ENCODE data around the gene FBXO3.
A peak's percentile ranks its signal among the peaks of the same experiment; 100 is the strongest.

Gene FBXO3

DNA sequence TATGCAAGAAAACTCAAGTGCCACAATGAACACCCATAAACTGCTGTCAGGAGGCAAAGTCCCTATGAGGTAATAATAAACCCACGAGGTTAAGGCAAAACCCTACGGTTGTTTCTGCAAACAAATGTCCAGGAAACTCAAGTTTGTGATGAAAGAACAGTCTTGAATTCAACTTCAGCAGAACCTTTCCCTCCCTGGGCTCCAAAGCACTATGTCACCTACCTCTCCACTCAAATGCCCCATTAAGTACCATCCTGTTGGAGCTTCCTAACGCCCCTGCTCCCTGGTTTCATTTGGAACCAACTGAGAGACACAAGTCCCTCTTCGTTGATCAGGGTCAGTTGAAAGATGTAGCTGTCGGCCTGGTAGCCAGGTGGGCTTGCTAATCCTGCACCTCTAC, 71.1 kb downstream of the FBXO3 start:
- DNase-seq (ENCODE audit: low read depth in 1 of 2, low spot score in 1 of 2): no peak

DNA sequence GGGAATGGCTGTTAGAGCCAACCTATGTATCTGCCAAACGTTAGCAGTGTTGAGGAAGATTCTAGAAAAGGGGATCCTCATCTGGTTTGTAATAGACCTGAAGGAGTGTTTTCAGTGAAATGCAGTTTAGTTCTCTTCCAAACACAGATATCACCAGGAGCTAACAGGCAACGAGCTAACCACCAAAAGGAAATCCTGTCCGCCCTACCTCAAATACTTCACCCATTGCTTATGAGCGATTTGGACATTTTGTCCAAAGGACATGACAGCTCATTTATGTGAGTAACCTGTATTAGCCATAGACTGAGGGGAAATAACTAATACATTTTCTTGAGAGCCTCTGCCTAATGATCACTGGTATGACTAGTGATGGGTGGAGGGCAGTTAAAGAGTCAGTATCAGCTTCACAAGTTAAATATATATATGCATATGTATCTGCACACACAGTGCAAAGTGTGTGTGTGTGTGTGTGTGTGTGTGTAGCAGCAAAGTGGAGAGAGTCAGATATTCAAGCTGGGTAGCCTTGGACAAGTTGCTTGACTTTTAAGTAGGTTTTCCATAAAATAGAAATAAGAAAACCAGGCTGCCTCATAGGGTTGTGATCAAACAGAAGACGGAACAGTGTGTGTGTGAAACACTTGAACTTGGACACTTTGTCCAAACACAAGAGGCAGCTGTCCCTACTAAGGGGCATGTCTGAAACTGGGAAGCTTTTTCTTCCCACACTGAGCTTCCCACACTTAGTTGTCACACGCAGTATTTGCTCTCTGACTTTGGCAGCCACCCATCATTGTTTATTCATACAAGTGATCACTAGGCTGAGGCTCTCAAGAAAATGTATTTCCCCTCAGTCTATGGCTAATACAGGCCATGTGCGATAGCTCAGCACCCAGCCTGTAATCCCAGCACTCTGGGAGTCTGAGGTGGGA, 72.8 kb downstream of the FBXO3 start:
- DNase-seq (ENCODE audit: low read depth in 1 of 2, low spot score in 1 of 2): no peak

DNA sequence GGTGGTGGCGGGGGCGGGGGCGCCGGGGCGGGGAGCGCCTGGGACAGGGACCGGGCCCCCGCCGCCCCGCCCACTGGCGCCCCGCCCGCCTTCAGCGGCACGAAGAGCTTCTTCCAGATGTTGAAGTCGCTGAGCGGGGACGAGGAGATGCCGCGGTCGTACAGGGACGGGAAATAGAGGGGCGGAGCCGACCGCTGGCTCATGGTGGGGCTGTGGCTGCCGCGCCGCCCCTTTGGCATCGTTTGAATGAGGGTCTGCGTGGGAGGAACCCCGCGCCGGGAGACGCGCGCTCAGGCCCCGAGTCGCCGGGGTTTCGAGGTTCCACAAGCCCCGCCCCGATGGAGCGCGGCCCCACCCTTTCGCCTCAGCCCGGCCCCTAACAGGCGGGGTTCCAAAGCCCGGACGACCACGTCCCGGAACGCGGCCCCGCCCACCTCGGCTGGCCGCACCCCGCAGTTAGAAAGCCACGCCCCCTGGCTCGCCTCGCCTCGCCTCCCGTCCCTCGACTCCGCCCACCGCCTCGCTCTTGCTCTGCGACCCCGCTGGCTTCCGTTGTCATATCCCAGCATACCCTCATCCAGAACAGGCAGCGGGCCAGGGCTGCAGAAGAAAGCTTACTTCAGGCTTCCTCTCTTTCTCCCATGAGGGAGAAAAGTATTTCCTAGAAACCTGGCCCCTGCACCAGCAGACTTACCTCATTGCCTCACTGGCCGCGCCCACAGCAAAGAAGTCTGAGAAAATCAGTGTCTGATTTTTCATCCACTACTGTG, 73.6 kb downstream of the FBXO3 start, which contains the start of gene C11orf91:
TSS of gene C11orf91 (minus strand) at position 325 of the 770 bp plus-strand sequence. CDS start at position 239, 86 bp downstream.
- DNase-seq (ENCODE audit: low read depth in 1 of 2, low spot score in 1 of 2): peak; percentile 90 to 91

DNA sequence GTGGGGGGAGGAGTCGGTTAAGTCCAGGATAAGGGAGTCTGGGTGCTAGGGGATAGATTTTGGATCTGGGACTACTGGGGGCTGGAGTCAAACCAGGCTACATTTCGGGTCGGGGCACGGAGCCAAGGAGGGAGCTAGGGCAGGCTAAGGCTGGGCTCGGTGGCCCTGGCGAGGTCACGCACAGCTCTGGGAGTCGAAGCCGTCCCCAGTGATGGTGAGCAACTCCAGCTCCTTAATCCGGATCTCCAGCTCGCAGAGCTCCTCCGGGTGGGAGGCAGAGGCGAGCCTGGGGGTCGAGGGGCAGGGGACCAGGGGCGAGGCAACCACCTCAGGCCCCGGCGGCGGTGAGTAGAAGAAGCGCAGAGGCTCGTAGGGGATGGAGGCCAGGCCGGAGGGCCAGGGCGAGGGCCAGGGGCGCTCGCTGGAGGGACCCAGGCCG, 74.2 kb downstream of the FBXO3 start:
- DNase-seq (ENCODE audit: low read depth in 1 of 2, low spot score in 1 of 2): no peak

DNA sequence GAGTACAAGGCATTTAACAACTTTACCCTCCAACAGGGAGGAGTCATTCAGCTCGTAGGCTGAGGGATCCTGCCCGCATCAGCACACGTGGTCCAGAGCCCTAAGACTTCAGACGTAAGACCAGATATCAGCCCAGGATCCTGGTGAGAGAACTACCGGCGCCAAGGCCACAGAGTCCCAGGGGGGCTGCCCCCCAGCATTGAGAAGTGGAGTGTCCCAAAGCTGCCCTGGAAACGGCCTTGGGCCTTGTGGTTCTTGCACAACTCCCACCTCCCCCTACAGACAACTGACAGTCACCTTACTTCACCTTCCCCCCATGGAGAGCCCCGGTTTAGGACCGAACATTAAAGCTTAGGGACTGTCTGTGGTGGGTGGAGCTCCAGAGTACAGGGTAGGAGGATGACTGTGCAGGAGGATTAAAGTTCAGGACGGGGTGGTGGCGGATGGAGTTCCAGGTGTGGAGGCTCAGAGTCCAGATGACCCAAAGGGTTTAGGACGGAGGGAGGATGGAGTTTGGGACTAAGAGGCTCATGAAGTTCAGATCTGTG, 74.7 kb downstream of the FBXO3 start:
- DNase-seq (ENCODE audit: low read depth in 1 of 2, low spot score in 1 of 2): no peak

DNA sequence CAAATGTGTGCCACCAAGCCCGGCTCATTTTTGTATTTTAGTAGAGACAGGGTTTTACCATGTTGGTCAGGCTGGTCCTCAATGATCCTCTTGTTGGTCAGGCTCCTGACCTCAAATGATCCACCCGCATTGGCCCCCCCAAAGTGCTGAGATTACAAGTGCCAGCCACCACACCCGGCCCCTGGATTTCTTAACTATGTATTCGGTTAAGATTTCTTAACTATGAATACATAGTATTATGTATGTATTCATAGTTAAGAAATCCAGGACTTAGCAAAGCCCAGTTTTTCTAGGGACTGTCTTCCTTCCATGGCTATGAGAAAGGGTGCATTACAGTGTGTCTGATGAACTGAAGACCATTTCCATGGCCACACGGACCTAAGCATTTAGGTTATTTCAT, 75.4 kb downstream of the FBXO3 start:
- no peak for DNase-seq (ENCODE audit: low read depth in 1 of 2, low spot score in 1 of 2)

DNA sequence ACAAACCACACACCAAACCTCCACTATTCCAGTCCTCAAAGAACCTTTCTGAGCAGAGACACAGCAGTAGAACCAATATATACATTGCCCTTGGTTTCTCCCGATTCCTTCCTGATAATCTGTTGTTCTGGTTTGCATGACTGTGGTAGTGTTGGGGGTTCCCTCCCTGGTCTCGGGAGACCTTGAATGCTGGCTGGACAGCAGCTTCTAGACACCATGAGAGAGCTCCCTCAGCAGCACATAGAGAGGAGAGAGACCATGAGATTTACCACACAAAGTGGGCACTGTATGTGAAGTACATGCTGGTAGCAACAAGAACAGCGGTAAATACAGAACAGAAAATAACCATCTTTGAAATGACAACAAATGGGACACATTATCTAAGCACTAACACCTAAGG, 76.3 kb downstream of the FBXO3 start:
- DNase-seq (ENCODE audit: low read depth in 1 of 2, low spot score in 1 of 2): no peak

DNA sequence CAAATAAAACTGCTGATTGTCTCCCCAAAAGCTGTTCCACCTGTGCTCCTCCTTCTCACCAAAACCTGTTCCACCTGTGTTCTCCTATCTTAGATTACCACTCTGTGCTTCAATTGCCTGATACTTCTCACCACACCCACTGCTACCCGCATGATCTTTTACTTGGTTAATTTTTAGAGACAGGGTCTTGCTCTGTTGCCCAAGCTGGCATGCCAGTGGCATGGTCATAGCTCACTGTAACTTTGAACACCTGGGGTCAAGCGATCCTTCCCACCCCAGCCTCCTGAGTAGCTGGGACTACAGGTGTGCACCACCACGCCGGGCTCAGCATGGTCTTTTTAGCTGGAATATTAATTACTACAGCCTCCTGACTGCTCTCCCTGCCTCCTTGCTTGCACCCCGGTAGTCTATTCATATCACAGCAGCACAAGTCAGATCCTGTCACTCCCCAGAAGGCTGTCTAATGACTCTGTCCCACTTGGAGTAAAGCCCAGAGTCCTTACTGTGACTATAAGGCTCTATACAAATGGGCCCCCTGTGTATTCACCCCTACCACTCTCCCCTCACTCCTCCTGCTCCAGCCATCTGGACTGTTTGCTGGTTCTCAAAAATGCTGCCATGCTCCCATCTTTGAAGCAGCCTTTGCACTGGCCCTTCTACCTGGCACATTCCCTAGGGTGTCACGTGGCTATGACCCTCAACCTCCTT, 77.2 kb downstream of the FBXO3 start:
- DNase-seq (ENCODE audit: low read depth in 1 of 2, low spot score in 1 of 2): no peak

DNA sequence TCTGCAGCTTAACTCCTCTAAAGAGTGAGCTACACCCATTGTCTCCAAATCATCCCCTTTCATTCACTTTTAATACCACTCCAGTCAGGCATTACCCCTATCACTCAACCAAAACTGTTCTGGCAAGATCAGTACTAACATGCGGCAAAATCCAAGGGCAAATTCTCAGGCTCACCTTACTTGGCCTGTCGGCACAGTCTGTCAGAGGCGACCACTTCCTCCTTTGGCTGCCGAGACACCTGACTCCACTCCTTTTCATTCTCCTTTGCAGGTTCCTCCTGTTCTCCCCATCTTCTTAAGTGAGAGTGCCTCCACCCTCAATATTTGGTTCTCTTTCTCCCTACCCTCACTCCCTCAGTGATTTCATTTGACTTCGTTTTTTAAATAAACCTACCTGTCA, 77.9 kb downstream of the FBXO3 start:
- DNase-seq (ENCODE audit: low read depth in 1 of 2, low spot score in 1 of 2): no peak

DNA sequence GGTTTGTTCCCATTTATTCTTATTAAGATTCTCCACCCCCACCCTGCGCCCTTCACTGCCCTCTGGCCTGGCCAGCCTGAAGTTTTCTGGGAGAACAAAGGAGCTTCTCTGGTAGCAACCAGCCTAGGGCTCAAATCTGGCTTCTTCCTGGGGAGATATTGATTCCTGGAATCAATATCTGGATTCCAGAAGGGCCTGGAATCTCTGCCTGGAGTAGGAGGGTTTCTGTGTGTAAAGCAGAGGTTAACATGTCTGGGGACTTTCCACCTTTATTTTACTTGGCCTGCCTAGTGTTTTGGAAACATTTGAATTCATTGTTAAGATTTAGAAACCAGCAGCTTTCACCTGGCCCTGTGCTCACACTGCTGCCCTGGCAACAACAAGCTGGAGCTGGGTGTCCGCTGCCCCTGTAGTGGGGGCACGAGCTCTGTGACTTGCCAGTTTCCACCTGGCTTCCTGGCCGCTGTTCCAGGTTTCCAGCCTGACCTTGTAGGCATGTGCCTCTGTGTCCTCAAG, 79.2 kb downstream of the FBXO3 start:
- no peak for DNase-seq (ENCODE audit: low read depth in 1 of 2, low spot score in 1 of 2)

DNA sequence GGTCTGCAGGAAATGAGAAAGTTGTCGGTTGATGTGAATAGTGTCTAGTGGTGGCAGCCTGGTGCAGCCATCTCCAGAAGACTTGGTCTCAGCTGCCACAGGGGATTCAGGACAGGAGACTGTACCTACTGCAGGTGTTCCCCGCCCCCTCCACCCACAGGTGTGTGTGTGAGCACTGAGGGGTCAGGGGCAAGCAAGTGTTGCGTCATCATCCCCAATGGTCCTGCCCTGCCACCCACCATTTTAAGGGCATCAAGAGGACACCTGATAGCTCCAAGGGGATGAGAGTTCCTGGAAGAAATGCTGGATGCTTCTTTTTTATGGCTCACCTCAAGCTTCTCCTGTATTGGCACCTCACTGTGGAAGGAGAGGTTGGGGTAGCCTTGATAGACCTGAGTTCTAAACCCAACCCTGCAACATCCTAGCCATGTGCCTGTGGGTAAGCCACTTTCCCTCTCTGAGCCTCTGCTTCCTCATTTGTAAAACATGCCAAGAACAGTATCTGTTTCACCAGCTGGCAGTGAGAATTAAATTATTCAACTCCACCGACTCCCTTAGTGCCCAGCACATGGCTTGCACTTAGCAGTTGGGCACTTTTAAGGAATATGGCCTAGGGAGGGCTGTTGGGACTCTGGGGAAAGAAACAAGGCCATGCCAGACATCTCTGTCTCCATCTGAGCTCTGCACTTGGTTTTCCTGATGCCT, 79.8 kb downstream of the FBXO3 start:
- DNase-seq (ENCODE audit: low read depth in 1 of 2, low spot score in 1 of 2): no peak

DNA sequence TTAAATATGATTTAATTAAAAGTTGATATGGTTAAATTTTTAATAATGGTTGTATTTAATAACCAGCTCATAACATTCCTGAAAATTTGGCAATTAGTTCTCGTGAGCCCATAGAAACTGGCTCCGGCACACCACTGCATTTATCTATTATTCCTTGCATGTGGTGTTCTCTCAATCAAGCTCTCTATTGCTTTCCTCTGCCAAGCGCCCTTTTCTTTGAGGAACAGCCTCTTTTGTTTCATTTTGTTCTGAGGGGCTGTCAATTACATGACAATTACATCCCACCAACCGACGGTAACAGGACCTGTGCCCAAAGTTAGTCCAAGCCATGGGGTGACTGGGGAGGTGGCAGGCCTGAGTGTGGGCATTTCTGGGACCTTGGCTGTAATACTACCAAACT, 81.8 kb downstream of the FBXO3 start:
- DNase-seq (ENCODE audit: low read depth in 1 of 2, low spot score in 1 of 2): no peak

DNA sequence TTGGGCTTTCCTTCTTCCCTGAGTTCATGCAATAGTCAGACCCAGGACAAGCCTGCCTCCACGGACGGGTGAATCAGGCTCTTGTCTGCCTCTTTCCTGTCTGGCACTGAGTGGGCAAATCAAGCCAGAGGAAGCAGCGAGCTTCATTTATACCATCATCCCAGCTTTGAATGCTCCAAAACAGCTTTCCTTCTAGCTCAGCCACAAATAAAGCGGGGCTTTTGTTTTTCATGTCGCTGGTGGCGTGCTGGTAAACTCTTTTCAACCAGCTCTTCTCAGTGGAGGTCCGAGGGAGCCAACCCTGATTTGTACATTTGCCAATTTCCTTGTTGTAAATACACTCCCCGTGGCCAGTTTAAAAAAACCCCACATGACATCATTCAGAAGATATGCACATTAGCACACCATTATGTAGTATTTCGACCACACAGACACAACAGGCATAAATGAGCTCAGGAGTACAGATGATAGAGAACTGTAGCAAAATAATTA, 82.3 kb downstream of the FBXO3 start:
- DNase-seq (ENCODE audit: low read depth in 1 of 2, low spot score in 1 of 2): no peak

DNA sequence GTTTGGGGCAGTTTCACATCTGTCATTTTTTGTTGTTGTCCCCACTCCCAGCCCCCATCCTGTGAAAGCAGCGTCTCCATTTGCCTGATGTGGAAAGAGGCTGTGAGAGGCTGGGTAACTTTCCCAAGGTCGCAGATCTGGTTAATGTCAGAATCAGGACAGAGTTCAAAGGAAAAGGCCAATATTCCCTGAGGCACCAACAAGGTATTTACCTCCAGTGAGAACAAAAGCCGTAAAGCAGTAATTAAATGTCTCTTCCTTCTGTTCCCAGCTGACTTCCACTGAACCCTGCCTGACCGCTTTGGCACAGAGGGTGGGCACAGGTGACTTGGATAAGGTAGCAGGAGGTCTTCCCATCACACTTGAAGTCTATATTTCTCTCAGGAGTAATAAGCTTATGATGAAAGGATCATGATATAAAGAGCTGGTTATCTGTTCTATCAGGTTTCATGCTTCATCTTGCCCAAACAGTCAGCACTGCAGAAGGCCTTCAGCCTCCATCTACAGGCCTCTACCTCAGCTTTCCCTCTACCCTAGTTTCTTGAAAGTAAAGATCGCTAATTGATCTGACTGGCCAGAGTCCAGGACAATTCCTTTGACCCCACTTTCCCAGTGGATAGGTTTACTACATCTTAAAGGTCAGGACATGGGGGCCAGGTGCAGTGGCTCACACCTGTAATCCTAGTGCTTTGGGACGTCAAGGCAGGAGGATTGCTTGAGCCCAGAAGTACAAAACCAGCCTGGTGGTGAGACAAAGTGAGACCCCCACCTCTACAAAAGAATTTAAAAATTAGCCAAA, 83.1 kb downstream of the FBXO3 start:
- no peak for DNase-seq (ENCODE audit: low read depth in 1 of 2, low spot score in 1 of 2)
